ENCODE measurements around the gene ME3.

- no peak for TF ChIP-seq CTCF (IDR thresholded peaks at IDR 0.05)
- TF ChIP-seq EZH2 (IDR thresholded peaks at IDR 0.05), result no peak
Measured at GRCh38 chr11:86574493-86575207, 97.8 kb downstream of the ME3 start.

All from neural progenitor cell (in vitro differentiated cells).